Measurements from ENCODE around the gene CCSAP. TPM values are rescaled to one million over a fixed set of nuclear protein-coding genes. Genes with fewer than 3 reads are reported as not detected.

The CCSAP gene
- total and polyA plus RNA-seq, 12 donors, result 1.7 to 5.4 (median 4.0) TPM

DNA sequence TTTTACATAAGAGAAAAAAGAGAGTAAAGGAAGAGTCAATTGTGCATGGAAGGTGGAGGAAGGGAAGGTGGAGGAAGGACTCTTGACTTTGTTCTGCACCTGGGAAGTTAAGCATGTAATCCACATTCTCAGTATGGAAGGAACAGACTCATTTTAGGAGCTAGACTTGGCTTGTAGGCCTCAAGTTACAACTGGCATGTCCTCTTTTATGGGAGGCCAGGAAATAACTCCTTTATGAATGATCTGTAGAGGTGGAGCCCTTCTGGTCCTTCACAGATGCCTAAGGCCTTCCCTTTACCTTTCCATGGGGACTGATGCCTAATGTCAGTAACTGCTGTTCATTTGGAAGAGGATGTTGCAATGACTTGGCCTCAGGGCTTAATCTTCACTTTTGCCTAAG, 29.4 kb upstream of the CCSAP start:
- DNase-seq, result no peak
- Histone ChIP-seq H3K4me3 (no peak overlapping the region), H3K27me3 (no peaks in the 10 kb centered on the region), H3K36me3 (replicated peaks in 1 of 2) (no peaks in the 10 kb centered on the region), H3K27ac (no peak overlapping the region), H3K4me1 (replicated peaks in 1 of 2) (no peaks in the 10 kb centered on the region), H3K9me3 (replicated peaks in 1 of 3) (no peaks in the 10 kb centered on the region)
- TF ChIP-seq, protein P1, sequence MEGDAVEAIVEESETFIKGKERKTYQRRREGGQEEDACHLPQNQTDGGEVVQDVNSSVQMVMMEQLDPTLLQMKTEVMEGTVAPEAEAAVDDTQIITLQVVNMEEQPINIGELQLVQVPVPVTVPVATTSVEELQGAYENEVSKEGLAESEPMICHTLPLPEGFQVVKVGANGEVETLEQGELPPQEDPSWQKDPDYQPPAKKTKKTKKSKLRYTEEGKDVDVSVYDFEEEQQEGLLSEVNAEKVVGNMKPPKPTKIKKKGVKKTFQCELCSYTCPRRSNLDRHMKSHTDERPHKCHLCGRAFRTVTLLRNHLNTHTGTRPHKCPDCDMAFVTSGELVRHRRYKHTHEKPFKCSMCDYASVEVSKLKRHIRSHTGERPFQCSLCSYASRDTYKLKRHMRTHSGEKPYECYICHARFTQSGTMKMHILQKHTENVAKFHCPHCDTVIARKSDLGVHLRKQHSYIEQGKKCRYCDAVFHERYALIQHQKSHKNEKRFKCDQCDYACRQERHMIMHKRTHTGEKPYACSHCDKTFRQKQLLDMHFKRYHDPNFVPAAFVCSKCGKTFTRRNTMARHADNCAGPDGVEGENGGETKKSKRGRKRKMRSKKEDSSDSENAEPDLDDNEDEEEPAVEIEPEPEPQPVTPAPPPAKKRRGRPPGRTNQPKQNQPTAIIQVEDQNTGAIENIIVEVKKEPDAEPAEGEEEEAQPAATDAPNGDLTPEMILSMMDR (IDR thresholded peaks at IDR 0.05), result no peak
- TF ChIP-seq POLR2A (IDR thresholded peaks at IDR 0.05), result no peak
- intact Hi-C loops (cut with DNase I), result no loop called here

DNA sequence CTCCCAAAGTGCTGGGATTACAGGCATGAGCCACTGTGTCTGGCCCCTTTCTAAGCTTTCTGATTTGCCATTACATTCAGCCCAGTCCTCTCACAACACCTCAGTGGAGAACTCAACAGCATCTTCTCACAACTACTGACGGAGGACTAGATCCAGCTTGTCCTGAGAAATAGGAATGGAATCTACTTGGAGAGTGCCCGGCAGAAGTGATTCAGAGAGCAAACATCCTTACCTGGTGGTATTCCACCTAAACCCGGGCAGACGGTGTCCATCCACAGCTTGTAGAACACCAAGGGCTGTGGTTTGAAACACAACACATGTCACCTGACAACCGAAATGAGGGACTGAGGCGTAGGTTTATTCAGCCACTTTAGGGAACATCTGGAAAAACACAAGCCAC, 28.8 kb upstream of the CCSAP start:
- no peak for DNase-seq
- intact Hi-C loops (cut with DNase I), result no loop called here
- 87 to 92% (median 89%) methylated on average over 6 of the region's 6 CpGs for WGBS, 4 donors
- Histone ChIP-seq H3K27ac (no peak overlapping the region), H3K9me3 (replicated peaks in 1 of 3) (no peaks in the 10 kb centered on the region), H3K4me3 (no peak overlapping the region), H3K27me3 (no peaks in the 10 kb centered on the region), H3K4me1 (replicated peaks in 1 of 2) (no peaks in the 10 kb centered on the region), H3K36me3 (replicated peaks in 1 of 2) (no peaks in the 10 kb centered on the region)
- TF ChIP-seq, protein P1 (IDR thresholded peaks at IDR 0.05), result no peak
- no peak for TF ChIP-seq POLR2A (IDR thresholded peaks at IDR 0.05)

DNA sequence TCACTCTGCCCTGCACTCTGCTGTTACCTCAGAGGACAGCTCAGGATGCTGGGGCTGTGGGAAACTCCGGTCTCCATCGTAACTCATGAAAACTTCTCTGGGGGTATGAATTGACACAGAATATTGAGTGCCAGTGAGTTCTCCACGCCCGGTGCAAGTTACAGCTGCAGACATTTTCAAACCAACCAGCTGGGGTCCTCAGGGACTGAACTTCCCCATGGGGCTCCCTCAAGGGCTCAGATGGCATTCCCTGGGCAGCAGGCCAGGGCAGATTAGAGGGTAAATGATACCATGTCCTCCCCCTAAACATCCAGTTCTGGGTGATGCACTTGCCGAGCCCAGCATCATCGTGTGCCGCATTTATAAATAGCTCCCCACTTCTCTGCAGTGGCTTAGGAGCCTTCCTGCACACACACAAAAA, 27.8 kb upstream of the CCSAP start:
- no peak for DNase-seq
- Histone ChIP-seq H3K4me3 (no peak overlapping the region), H3K4me1 (replicated peaks in 1 of 2) (no peaks in the 10 kb centered on the region), H3K27ac (no peak overlapping the region), H3K36me3 (replicated peaks in 1 of 2) (no peaks in the 10 kb centered on the region), H3K9me3 (replicated peaks in 1 of 3) (no peaks in the 10 kb centered on the region), H3K27me3 (no peaks in the 10 kb centered on the region)
- TF ChIP-seq, protein P1 (IDR thresholded peaks at IDR 0.05), result no peak
- TF ChIP-seq POLR2A (IDR thresholded peaks at IDR 0.05), result no peak
- WGBS, 4 donors, result 51 to 65% (median 58%) methylated on average over 5 to 7 of the region's 7 CpGs
- intact Hi-C loops (cut with DNase I), result no loop called here

DNA sequence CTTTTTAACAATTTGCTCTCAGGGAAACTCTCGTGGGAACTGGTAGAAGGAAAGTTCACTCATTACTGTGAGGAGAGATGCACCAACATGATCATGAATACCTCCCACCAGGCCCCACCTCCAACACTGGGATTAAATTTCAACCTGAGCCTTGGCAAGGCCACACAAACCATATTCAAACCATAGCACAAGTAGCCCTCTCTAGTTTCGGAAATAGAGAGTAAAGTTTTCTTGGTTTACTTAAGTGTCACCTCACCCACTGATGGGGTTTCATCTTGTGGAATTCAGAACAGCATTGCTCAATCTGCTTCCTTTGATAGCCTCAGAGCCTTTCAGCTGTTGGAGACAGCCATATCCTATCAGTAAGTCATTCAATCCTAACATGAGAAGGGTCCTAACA, 25.5 kb upstream of the CCSAP start:
- intact Hi-C loops (cut with DNase I), result no loop called here
- Histone ChIP-seq H3K27me3 (no peaks in the 10 kb centered on the region), H3K4me1 (replicated peaks in 1 of 2) (no peaks in the 10 kb centered on the region), H3K4me3 (no peak overlapping the region), H3K36me3 (replicated peaks in 1 of 2) (no peaks in the 10 kb centered on the region), H3K27ac (no peak overlapping the region), H3K9me3 (replicated peaks in 1 of 3) (no peaks in the 10 kb centered on the region)
- WGBS, 4 donors, result 57 to 79% (median 73%) methylated on average over 2 of the region's 2 CpGs
- no peak for DNase-seq
- TF ChIP-seq, protein P1 (IDR thresholded peaks at IDR 0.05), result no peak
- no peak for TF ChIP-seq POLR2A (IDR thresholded peaks at IDR 0.05)

Data from adrenal gland (tissue), 12 donors.